Measurements from ENCODE around the gene S100A14. TPM values are rescaled to one million over a fixed set of nuclear protein-coding genes. Genes with fewer than 3 reads are reported as not detected.

Gene S100A14
- total RNA-seq, 1 experiment from 2014 or later, result 252 TPM

GRCh38 chr1:153636312-153636711 lies 20.2 kb upstream of the S100A14 start (continued):
- TF ChIP-seq FOSL1 (IDR thresholded peaks at IDR 0.05; ENCODE audit: low read depth) (no peak), JUND (IDR thresholded peaks at IDR 0.05) (no peak), YY1 (IDR thresholded peaks at IDR 0.05; ENCODE audit: extremely low read depth, insufficient replicate concordance, low read depth, low read length) (no peak), ZNF274 (IDR thresholded peaks at IDR 0.05; ENCODE audit: low read depth, low read length) (no peak), POLR2AphosphoS5 (IDR thresholded peaks at IDR 0.05; ENCODE audit: low read depth, low read length) (no peak), CEBPB (IDR thresholded peaks at IDR 0.05; ENCODE audit: low read depth) (no peak), POLR2A (IDR thresholded peaks at IDR 0.05; ENCODE audit: borderline replicate concordance, extremely low read depth, insufficient read depth, insufficient read length) (no peak), ZFX (IDR thresholded peaks at IDR 0.05) (no peak), EGR1 (IDR thresholded peaks at IDR 0.05; ENCODE audit: low read depth) (no peak)

- H3K36me3 ChIP-seq (ENCODE audit: control insufficient read depth in 1 of 2, insufficient read depth in 2 of 2, low read length in 2 of 2), result peaks cover 39 to 51% of the 10 kb centered on the region in 2 experiments
- intact Hi-C loops (cut with micrococcal nuclease), result no loop called here
- ATAC-seq (no peak), DNase-seq (ENCODE audit: low read depth, low spot score) (no peak)
- no peaks in the 10 kb centered on the region for H3K9me2 ChIP-seq (ENCODE audit: insufficient read depth)
- RAD21 ChIA-PET (ENCODE audit: low non-redundant PET in 1 of 2, low total read pairs in 2 of 2, uncharacterized antibody in 2 of 2, unreplicated experiment in 2 of 2), result no interaction called here
- H4K20me1 ChIP-seq (ENCODE audit: insufficient read depth), result peaks cover 4% of the 10 kb centered on the region; the same call in 1 of the 2 replicates
- peaks cover 9 to 22% of the 10 kb centered on the region in 2 experiments for H3K4me1 ChIP-seq (ENCODE audit: control insufficient read depth in 1 of 2, insufficient read depth in 2 of 2, low read length in 2 of 2)
- H2AFZ ChIP-seq (ENCODE audit: low read depth, low read length, poor library complexity, severe bottlenecking), result no peak overlapping the region
- no peak for TF ChIP-seq ZFX (IDR thresholded peaks at IDR 0.05)
- TF ChIP-seq CBX3 (IDR thresholded peaks at IDR 0.05; ENCODE audit: low read depth), result no peak
- H3K9ac ChIP-seq (ENCODE audit: low read length), result peak overlapping the region; percentile 99; the same call in 1 of the 2 replicates
- no peaks in the 10 kb centered on the region for H3K27me3 ChIP-seq (ENCODE audit: insufficient read depth, low read length)
- CTCF ChIA-PET, result no interaction called here
- peaks cover 70% of the 10 kb centered on the region for H3K79me2 ChIP-seq (ENCODE audit: insufficient read depth, low read length)
- BruUV-seq (replicated peaks), result no TSS peak
- POLR2A ChIA-PET, result interaction anchor here (1.2 to 3.0 kb wide), 3 partner anchors 8 to 20 kb away, joined by 4 to 27 read pairs (median 19); partner anchors contain the start of gene S100A14
- peak overlapping the region; percentile 78; the same call in 1 of the 2 replicates for H3K4me2 ChIP-seq (ENCODE audit: low read length)
- H3K9me3 ChIP-seq (ENCODE audit: control insufficient read depth in 1 of 2, insufficient read depth in 1 of 2, low read depth in 1 of 2, low read length in 2 of 2), result no peaks in the 10 kb centered on the region
- H3K27ac ChIP-seq (ENCODE audit: low read depth, low read length), result no peak overlapping the region
- peak overlapping the region; percentile 91 to 95; a peak in 2 of 4 replicates for H3K4me3 ChIP-seq (replicated peaks in 1 of 2; ENCODE audit: low read depth in 1 of 2, low read length in 2 of 2)
These were observed 19.7 kb upstream of the S100A14 start for GRCh38 chr1:153635872-153636271.

Measured in HCT116 (cell line).